Lower leg skin (tissue), 4 donors: Measurements from ENCODE around the gene ARHGAP29. TPM values are rescaled to one million over a fixed set of nuclear protein-coding genes. Genes with fewer than 3 reads are reported as not detected.

Experiments used
- DNase-seq, 2 donors: peaks; one replicate each; pipeline ENCODE4 v3.0.0-alpha.2; 2019; ENCODE audit warnings: low spot score in 2 of 2
- H3K4me3 ChIP-seq: fragments of 200-600 bp; sonication (generic); 2 replicates; pipeline ENCODE4 v1.5.1; 2017; ENCODE audit warnings: mild to moderate bottlenecking, low read depth; ENCODE audit not compliant: poor library complexity, severe bottlenecking
- POLR2A ChIP-seq, 2 donors: fragments of 450-650 bp; IDR thresholded peaks; one replicate each; pipeline ENCODE4 v1.6.1; 2016 to 2017; ENCODE audit warnings: antibody characterized with exemption in 2 of 2, mild to moderate bottlenecking in 1 of 2, moderate library complexity in 1 of 2
- WGBS, 2 donors: methylation state at CpG; one replicate each; pipeline ENCODE4 v1.1.5; 2018; 5-methylcytosine and 5-hydroxymethylcytosine counted together
- intact Hi-C: fragments of 100-400 bp; cut with DNase I; formaldehyde crosslinking; loops from one replicate; pipeline ENCODE4 v1.15.0; 2023; ENCODE audit warnings: low total_unique reads
- total RNA-seq, 4 donors: library from RNA; depleted of rRNA; stranded (reverse); fragments of >200 nt; gene quantifications; one replicate each; pipeline ENCODE4 v1.1.0, GENCODE V29; 2016
- TF ChIP-seq, protein P1 (sequence below), 3 donors: fragments of 450-650 bp; IDR thresholded peaks; one replicate each; pipeline ENCODE4 v1.5.1; 2016; ENCODE audit warnings: antibody characterized with exemption in 3 of 3, mild to moderate bottlenecking in 3 of 3, moderate library complexity in 2 of 3

Gene ARHGAP29
- total RNA-seq, 4 donors from 2014 or later, result 30.1 to 49.5 (median 33.9) TPM

DNA sequence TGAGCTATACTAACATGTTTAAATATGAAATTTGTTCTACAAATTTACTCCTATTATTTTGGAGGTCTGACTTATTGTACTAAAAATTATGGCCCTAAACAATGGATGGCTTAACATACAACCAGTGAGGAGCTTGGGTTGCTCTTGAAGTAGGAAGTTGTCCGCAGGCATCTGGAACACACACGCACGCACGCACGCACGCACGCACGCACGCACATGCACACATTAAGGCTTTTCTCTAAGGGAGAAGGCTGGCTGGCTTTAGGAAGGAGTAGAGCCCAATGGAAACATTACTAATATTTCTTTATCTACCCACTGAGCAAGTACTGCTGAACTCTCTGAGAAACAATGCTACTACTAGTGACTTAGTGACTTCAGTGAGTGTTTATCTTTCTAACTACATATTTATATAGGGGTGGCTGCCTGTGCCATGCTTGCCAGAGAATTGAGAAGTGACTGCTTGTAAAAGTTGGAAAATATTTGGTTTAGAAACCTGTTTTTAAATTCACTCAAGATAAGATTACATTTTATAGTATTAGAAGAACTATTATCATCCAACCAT, 16.2 kb upstream of the ARHGAP29 start:
- no peak for TF ChIP-seq POLR2A (IDR thresholded peaks at IDR 0.05)
- TF ChIP-seq, protein P1, sequence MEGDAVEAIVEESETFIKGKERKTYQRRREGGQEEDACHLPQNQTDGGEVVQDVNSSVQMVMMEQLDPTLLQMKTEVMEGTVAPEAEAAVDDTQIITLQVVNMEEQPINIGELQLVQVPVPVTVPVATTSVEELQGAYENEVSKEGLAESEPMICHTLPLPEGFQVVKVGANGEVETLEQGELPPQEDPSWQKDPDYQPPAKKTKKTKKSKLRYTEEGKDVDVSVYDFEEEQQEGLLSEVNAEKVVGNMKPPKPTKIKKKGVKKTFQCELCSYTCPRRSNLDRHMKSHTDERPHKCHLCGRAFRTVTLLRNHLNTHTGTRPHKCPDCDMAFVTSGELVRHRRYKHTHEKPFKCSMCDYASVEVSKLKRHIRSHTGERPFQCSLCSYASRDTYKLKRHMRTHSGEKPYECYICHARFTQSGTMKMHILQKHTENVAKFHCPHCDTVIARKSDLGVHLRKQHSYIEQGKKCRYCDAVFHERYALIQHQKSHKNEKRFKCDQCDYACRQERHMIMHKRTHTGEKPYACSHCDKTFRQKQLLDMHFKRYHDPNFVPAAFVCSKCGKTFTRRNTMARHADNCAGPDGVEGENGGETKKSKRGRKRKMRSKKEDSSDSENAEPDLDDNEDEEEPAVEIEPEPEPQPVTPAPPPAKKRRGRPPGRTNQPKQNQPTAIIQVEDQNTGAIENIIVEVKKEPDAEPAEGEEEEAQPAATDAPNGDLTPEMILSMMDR (IDR thresholded peaks at IDR 0.05), result no peak
- DNase-seq, result no peak
- WGBS, 2 donors, result 82 to 94% methylated on average over 9 of the region's 9 CpGs
- H3K4me3 ChIP-seq, result no peak overlapping the region
- intact Hi-C loops, result no loop called here

DNA sequence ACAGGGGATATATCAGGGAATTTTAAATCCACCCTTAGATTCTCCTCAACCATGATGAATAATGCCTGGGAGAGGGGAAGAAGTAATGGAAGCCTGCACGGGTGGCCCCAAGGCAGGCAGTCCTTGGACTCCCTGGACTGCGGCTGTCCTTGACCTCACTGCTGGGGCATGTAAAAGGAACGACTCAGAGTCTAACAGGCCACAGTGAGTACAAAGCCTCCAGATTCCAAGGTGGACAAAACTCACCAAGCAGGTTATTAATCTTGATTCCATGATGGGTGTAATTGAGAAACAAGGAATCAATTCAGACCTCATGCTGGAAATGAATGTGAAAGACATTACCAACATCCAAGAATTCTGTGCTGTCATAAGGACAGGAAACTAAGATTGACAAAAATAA, 13.0 kb upstream of the ARHGAP29 start:
- no peak overlapping the region for H3K4me3 ChIP-seq
- WGBS, 2 donors, result 77 to 82% methylated on average over 3 of the region's 3 CpGs
- TF ChIP-seq, protein P1 (IDR thresholded peaks at IDR 0.05), result no peak
- TF ChIP-seq POLR2A (IDR thresholded peaks at IDR 0.05), result no peak
- DNase-seq, result no peak
- intact Hi-C loops, result no loop called here

DNA sequence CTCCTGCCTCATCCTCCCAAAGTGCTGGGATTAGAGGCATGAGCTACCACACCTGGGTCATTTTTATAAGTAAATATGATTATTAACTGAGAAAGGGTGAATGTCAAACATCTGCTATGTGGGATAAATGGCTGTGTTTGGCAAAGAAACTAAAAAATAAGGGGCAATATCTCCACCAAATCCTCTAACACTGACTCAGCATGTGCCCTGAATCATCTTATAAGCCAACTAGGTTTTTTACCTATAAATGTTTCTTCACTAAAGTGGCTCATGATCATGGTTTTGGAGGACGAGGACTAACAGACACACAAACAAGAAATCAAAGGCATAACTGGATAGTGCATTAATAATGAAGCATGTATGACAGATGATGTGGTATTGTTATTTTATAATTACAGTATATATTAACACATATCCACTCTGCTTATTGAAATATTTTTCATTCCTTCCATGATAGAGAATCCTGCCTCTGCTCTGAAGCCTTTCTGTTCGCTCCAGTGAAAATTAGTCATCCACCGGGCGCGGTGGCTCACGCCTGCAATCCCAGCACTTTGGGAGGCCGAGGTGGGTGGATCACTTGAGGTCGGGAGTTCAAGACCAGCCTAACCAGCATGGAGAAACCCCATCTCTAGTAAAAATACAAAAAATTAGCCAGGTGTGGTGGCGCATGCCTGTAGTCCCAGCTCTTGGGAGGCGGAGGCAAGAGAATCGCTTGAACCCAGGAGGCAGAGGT, 11.7 kb upstream of the ARHGAP29 start:
- TF ChIP-seq, protein P1 (IDR thresholded peaks at IDR 0.05), result no peak
- no peak for TF ChIP-seq POLR2A (IDR thresholded peaks at IDR 0.05)
- no peak for DNase-seq
- intact Hi-C loops, result no loop called here
- WGBS, 2 donors, result 86 to 93% methylated on average over 11 of the region's 11 CpGs
- no peak overlapping the region for H3K4me3 ChIP-seq

DNA sequence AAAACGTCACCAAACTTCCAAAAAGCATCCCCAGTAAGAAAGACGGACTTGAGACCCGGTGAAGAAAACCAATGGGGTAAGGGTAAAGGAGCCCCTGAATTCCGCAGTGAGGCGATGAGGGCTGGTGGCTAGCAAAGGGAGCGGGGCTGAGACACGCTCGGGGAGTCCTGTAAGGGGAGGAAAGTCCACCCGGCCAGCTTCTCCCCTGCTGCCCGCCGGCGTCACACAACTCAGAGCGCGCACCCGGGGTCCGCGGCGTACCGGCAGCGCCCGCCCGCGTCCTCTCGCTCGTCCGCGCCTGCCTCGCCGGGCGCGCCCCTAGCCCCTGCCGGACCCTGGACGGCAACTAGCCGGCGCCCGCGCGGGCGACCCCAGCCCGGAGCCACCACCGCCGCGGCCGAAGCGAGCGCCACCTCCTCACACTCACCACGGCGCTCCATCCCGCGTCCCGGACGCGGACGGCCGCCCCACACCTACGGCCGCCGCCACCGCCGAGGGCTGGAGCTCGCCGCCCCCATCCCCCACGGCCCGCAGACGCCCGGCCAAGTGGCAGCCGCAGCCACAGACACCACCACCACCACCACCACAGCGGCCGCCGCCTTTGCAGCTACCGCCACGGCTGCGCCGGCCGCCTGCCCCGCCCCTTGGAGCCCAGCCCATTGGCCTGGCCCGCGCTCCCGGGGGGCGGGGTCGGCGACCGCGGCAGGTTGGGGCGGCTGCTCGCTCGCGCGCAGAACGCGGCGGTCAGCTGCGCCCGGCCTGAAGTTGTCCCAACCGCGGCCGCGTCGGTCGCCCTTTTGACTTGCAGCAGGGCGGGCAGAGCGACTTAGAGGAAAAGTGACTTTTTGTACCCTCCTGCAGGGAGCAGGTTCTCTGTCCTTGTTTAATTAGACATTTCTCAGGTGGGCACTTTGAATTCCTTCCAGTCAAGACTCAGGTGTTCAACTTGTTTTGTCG, 10.0 kb upstream of the ARHGAP29 start:
- no peak for TF ChIP-seq POLR2A (IDR thresholded peaks at IDR 0.05)
- TF ChIP-seq, protein P1 (IDR thresholded peaks at IDR 0.05), result no peak
- DNase-seq, result peak in 1 of 2 donors; percentile 92
- WGBS, 2 donors, result 1% methylated on average over 43 to 53 of the region's 103 CpGs
- intact Hi-C loops, result no loop called here
- H3K4me3 ChIP-seq, result peak overlapping the region; percentile 47

DNA sequence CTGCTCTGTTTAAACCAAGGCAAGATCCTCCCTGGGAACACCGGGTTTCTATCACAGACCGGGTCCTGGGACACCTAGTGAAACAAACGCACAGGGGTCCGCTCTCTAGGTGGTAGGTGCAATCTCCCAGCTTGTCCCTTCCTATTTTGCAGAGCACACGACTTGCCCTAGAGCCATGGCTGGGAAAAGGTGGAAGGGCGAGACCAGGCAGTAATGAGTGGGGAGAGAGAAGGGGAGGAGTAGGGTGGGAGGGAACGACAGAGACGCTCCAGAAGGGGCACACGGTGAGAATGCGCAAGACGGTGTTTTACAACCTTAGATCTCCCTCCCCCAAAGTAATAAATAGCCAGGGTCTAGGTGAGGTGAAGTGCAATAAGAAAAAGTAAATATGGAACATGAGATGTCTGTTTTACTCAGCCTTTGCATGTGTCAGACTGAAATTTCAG, 9.3 kb upstream of the ARHGAP29 start:
- H3K4me3 ChIP-seq, result peak overlapping the region; percentile 47
- whole genome bisulfite sequencing, 2 donors, result 11 to 13% methylated on average over 11 of the region's 11 CpGs
- intact Hi-C loops, result no loop called here
- TF ChIP-seq, protein P1 (IDR thresholded peaks at IDR 0.05), result no peak
- no peak for TF ChIP-seq POLR2A (IDR thresholded peaks at IDR 0.05)
- peak in 1 of 2 donors; percentile 78 for DNase-seq
